Mononuclear cell (primary cell): ENCODE data around the gene ZNF532. TPM values are rescaled to one million over a fixed set of nuclear protein-coding genes. Genes with fewer than 3 reads are reported as not detected.
"Not testable (repeated sequence)": the region's sequence is repeated elsewhere in the genome, so short reads cannot be mapped to it uniquely, and the experiment has no call there.

Source experiments
- H3K27me3 ChIP-seq: 2 replicates; pipeline ENCODE4 v1.6.0; 2011; ENCODE audit warnings: low read length, control low read depth; ENCODE audit not compliant: insufficient read depth
- H3K4me1 ChIP-seq: 2 replicates; pipeline ENCODE4 v1.5.1; 2011; ENCODE audit warnings: mild to moderate bottlenecking, low read length, control low read depth; ENCODE audit not compliant: insufficient read depth
- H3K4me3 ChIP-seq: 2 replicates; pipeline ENCODE4 v1.5.1; 2011; ENCODE audit warnings: mild to moderate bottlenecking, low read length, moderate library complexity
- H3K9me3 ChIP-seq: 2 replicates; pipeline ENCODE4 v1.5.1; 2011; ENCODE audit warnings: low read depth, mild to moderate bottlenecking, control low read depth, low read length
- total RNA-seq: library from RNA; depleted of rRNA; stranded (reverse); fragments of >200 nt; gene quantifications from one replicate; pipeline ENCODE4 v1.2.3, GENCODE V29; 2012

ZNF532 gene
- total RNA-seq: 7.7 TPM

- Histone ChIP-seq H3K27me3 (peaks cover 46% of the 10 kb centered on the region), H3K9me3 (no peaks in the 10 kb centered on the region), H3K4me3 (peak within 1 kb of the TSS; percentile 18), H3K4me1 (peaks cover 11% of the 10 kb centered on the region)
Observed at GRCh38 chr18:58864146-58865032, at the start of gene ZNF532. TSS of gene ZNF532 (plus strand) at chr18:58864877. CDS start in a region left out here.

- Histone ChIP-seq H3K4me3 (no peak overlapping the region), H3K9me3 (no peaks in the 10 kb centered on the region), H3K27me3 (peaks cover 9% of the 10 kb centered on the region), H3K4me1 (peaks cover 5% of the 10 kb centered on the region)
Observed at GRCh38 chr18:58819051-58819450, 45.6 kb upstream of the ZNF532 start.

- Histone ChIP-seq H3K4me3 (no peak overlapping the region), H3K27me3 (peaks cover 9% of the 10 kb centered on the region), H3K9me3 (no peaks in the 10 kb centered on the region), H3K4me1 (peaks cover 5% of the 10 kb centered on the region)
Observed at GRCh38 chr18:58820251-58820650, 44.4 kb upstream of the ZNF532 start.

GRCh38 chr18:58822944-58823343 is 41.7 kb upstream of the ZNF532 start:
- Histone ChIP-seq H3K4me1 (peaks cover 5% of the 10 kb centered on the region), H3K27me3 (peaks cover 9% of the 10 kb centered on the region), H3K9me3 (no peaks in the 10 kb centered on the region), H3K4me3 (no peak overlapping the region)

GRCh38 chr18:58823412-58823811 is 41.3 kb upstream of the ZNF532 start:
- Histone ChIP-seq H3K4me3 (no peak overlapping the region), H3K4me1 (peaks cover 5% of the 10 kb centered on the region), H3K27me3 (peaks cover 7% of the 10 kb centered on the region), H3K9me3 (no peaks in the 10 kb centered on the region)

- not testable (repeated sequence) for H3K4me1 ChIP-seq, H3K4me3 ChIP-seq, H3K9me3 ChIP-seq, H3K27me3 ChIP-seq
Observed at GRCh38 chr18:58826926-58827325, 37.8 kb upstream of the ZNF532 start.

- Histone ChIP-seq H3K4me3 (no peak overlapping the region), H3K9me3 (no peaks in the 10 kb centered on the region), H3K4me1 (no peaks in the 10 kb centered on the region), H3K27me3 (no peaks in the 10 kb centered on the region)
Observed at GRCh38 chr18:58827428-58827827, 37.2 kb upstream of the ZNF532 start.

- no peaks in the 10 kb centered on the region for H3K9me3 ChIP-seq
- H3K4me1 ChIP-seq: no peaks in the 10 kb centered on the region
- H3K4me3 ChIP-seq: no peak overlapping the region
- H3K27me3 ChIP-seq: no peaks in the 10 kb centered on the region
Observed at GRCh38 chr18:58827886-58828285, 36.8 kb upstream of the ZNF532 start.

- no peaks in the 10 kb centered on the region for H3K27me3 ChIP-seq
- no peaks in the 10 kb centered on the region for H3K4me1 ChIP-seq
- no peaks in the 10 kb centered on the region for H3K9me3 ChIP-seq
- no peak overlapping the region for H3K4me3 ChIP-seq
Observed at GRCh38 chr18:58828399-58829121, 36.1 kb upstream of the ZNF532 start.

- Histone ChIP-seq H3K27me3 (no peaks in the 10 kb centered on the region), H3K4me3 (no peak overlapping the region), H3K9me3 (no peaks in the 10 kb centered on the region), H3K4me1 (no peaks in the 10 kb centered on the region)
Observed at GRCh38 chr18:58829263-58829662, 35.4 kb upstream of the ZNF532 start.

GRCh38 chr18:58829886-58830285 is 34.8 kb upstream of the ZNF532 start:
- not testable (repeated sequence) for H3K4me1 ChIP-seq, H3K9me3 ChIP-seq, H3K4me3 ChIP-seq, H3K27me3 ChIP-seq

- no peaks in the 10 kb centered on the region for H3K4me1 ChIP-seq
- H3K4me3 ChIP-seq: no peak overlapping the region
- H3K9me3 ChIP-seq: no peaks in the 10 kb centered on the region
- no peaks in the 10 kb centered on the region for H3K27me3 ChIP-seq
Observed at GRCh38 chr18:58831606-58832005, 33.1 kb upstream of the ZNF532 start.

GRCh38 chr18:58838165-58838860 is 26.4 kb upstream of the ZNF532 start:
- Histone ChIP-seq H3K4me1 (no peaks in the 10 kb centered on the region), H3K9me3 (no peaks in the 10 kb centered on the region), H3K27me3 (no peaks in the 10 kb centered on the region), H3K4me3 (no peak overlapping the region)

GRCh38 chr18:58838946-58839345 is 25.7 kb upstream of the ZNF532 start:
- no peaks in the 10 kb centered on the region for H3K9me3 ChIP-seq
- H3K4me1 ChIP-seq: no peaks in the 10 kb centered on the region
- no peaks in the 10 kb centered on the region for H3K27me3 ChIP-seq
- no peak overlapping the region for H3K4me3 ChIP-seq
